Ovary (tissue), 9 donors: Measurements from ENCODE around the gene PDS5A. TPM values are rescaled to one million over a fixed set of nuclear protein-coding genes. Genes with fewer than 3 reads are reported as not detected.

Experiments used
- DNase-seq, 5 donors: peaks; one replicate each; pipeline ENCODE4 v3.0.0-alpha.2; 2019 to 2020
- H3K27ac ChIP-seq, 2 donors: fragments of 200-600 bp; one replicate each; pipeline versions ENCODE4 v1.5.1 to v1.8.0; 2019 to 2022
- H3K27me3 ChIP-seq: fragments of 200-600 bp; one replicate; pipeline ENCODE4 v1.8.0; 2022
- H3K36me3 ChIP-seq: fragments of 200-600 bp; sonication (generic); one replicate; pipeline ENCODE4 v1.5.1; 2019
- H3K4me1 ChIP-seq: one replicate; pipeline ENCODE4 v1.8.1; 2013; ENCODE audit warnings: mild to moderate bottlenecking, moderate library complexity; ENCODE audit not compliant: insufficient read depth
- H3K4me3 ChIP-seq: fragments of 200-600 bp; sonication (generic); one replicate; pipeline ENCODE4 v1.5.1; 2017
- H3K9me3 ChIP-seq, 2 donors: fragments of 200-600 bp in 1 of 2; sonication (generic) in 1 of 2; one replicate each; pipeline versions ENCODE4 v1.5.1 to v1.8.1; 2013 to 2019; ENCODE audit warnings: mild to moderate bottlenecking in 1 of 2, moderate library complexity in 1 of 2
- CTCF ChIP-seq, 3 donors: fragments of 450-650 bp in 2 of 3; fragments of 200-600 bp in 1 of 3; IDR thresholded peaks; one replicate each; pipeline versions ENCODE4 v1.5.1 to v1.8.0; 2016 to 2022; ENCODE audit warnings: antibody characterized with exemption in 3 of 3, mild to moderate bottlenecking in 1 of 3
- EP300 ChIP-seq: sonication (generic); formaldehyde crosslinking; IDR thresholded peaks from one replicate; pipeline ENCODE4 v1.6.1; 2017; ENCODE audit warnings: antibody characterized with exemption
- POLR2A ChIP-seq: fragments of 450-650 bp; IDR thresholded peaks from one replicate; pipeline ENCODE4 v1.6.1; 2017; ENCODE audit warnings: antibody characterized with exemption, mild to moderate bottlenecking, moderate library complexity
- WGBS, 3 donors: extraction: QIAGEN DNeasy Blood & Tissue Kit in 1 of 3; methylation state at CpG; one replicate each; pipeline versions ENCODE4 v1.1.5 to v1.1.7; 2013 to 2017; 5-methylcytosine and 5-hydroxymethylcytosine counted together
- intact Hi-C, 4 donors: fragments of 100-400 bp; cut with DNase I; formaldehyde crosslinking; loops; one replicate each; pipeline versions ENCODE4 v1.11.0 to v1.15.1; 2022 to 2023
- polyA plus RNA-seq, 2 donors: library from polyadenylated mRNA; stranded (reverse); fragments of 200-250 nt in 1 of 2; fragments of 350-450 nt in 1 of 2; fragmentation: Illumina TruSeq in 1 of 2; extraction: RNeasy Lipid Tissue Mini Kit (QIAGEN cat#74804) in 1 of 2; gene quantifications; one replicate each; pipeline ENCODE4 v1.2.3, GENCODE V29; 2013 to 2014
- total RNA-seq, 7 donors: library from RNA; depleted of rRNA in 2 of 7; stranded (reverse); fragments of >200 nt in 2 of 7; fragmentation: NEBNext Ultra II Directional in 3 of 7; extraction: Animal tissue kit (Norgen Biotek cat#: 25700) in 3 of 7; gene quantifications; one replicate each; pipeline versions ENCODE4 v1.1.0 to v1.2.4, GENCODE V29; 2016 to 2023
- donor health status: DM: no; HTN: no; CAD: no; lungs with moderate emphysema.
- donor health status: DM: no; HTN: no; CAD: no.
- donor health status: Bipolar disorder and iron deficiency.
- donor health status: DM: yes; HTN: yes; CAD: no.
- donor health status: DM: no; HTN: no; CAD: no.
- donor health status: DM: yes; HTN: yes; CAD: no.

PDS5A gene
- total and polyA plus RNA-seq, 9 donors = 20.9 to 68.8 (median 60.4) TPM

DNA sequence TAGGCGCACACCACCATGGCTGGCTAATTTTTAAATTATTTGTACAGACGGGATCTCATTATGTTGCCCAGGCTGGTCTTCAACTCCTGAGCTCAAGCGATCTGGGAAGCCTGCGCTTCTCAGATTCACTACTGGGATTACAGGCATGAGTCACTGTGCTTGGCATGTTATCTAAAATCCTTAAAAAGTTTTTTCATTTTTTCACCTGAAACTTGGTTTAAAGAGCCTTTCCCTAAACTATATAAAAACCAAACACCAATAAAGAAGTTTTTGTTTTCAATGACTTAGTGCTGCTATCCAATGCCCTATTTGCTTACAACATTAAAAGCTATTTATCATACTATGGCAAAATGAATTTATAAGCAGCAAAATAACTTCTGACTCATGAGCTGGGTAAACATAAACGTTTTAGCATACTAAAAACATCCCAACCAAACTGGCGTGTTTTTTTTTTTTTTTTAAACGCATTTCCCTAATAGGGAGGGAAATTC, 151.9 kb downstream of the PDS5A start:
- Histone ChIP-seq H3K9me3 (no peaks in the 10 kb centered on the region), H3K27ac (no peak overlapping the region), H3K4me1 (no peaks in the 10 kb centered on the region), H3K36me3 (no peaks in the 10 kb centered on the region), H3K4me3 (no peak overlapping the region), H3K27me3 (no peaks in the 10 kb centered on the region)
- no peak for DNase-seq
- no peak for TF ChIP-seq EP300
- TF ChIP-seq POLR2A = no peak
- no peak for TF ChIP-seq CTCF (IDR thresholded peaks at IDR 0.05)
- WGBS, 3 donors = 44 to 50% (median 48%) methylated on average over 7 of the region's 7 CpGs
- intact Hi-C loops = no loop called here

- H3K9me3 ChIP-seq = no peaks in the 10 kb centered on the region
- intact Hi-C loops = no loop called here
- WGBS, 3 donors = 95 to 96% (median 95%) methylated on average over 3 of the region's 3 CpGs
- H3K27ac ChIP-seq = no peak overlapping the region
- H3K4me1 ChIP-seq = no peaks in the 10 kb centered on the region
- no peak for DNase-seq
- H3K4me3 ChIP-seq = no peak overlapping the region
- H3K27me3 ChIP-seq = no peaks in the 10 kb centered on the region
- TF ChIP-seq EP300 (no peak), CTCF (IDR thresholded peaks at IDR 0.05) (no peak), POLR2A (no peak)
- H3K36me3 ChIP-seq = no peaks in the 10 kb centered on the region
These were observed 152.6 kb downstream of the PDS5A start for GRCh38 chr4:39825090-39825489.

GRCh38 chr4:39823191-39823590, 154.5 kb downstream of the PDS5A start:
- H3K4me1 ChIP-seq = no peaks in the 10 kb centered on the region
- 18 to 37% (median 22%) methylated on average over 2 of the region's 2 CpGs for WGBS, 3 donors
- no peaks in the 10 kb centered on the region for H3K9me3 ChIP-seq
- peak in 1 of 5 donors; percentile 32 for DNase-seq
- H3K27ac ChIP-seq = no peak overlapping the region
- intact Hi-C loops = no loop called here
- H3K4me3 ChIP-seq = no peak overlapping the region
- H3K27me3 ChIP-seq = no peaks in the 10 kb centered on the region
- no peak for TF ChIP-seq EP300
- TF ChIP-seq CTCF (IDR thresholded peaks at IDR 0.05) = no peak
- TF ChIP-seq POLR2A = no peak
- H3K36me3 ChIP-seq = no peaks in the 10 kb centered on the region

DNA sequence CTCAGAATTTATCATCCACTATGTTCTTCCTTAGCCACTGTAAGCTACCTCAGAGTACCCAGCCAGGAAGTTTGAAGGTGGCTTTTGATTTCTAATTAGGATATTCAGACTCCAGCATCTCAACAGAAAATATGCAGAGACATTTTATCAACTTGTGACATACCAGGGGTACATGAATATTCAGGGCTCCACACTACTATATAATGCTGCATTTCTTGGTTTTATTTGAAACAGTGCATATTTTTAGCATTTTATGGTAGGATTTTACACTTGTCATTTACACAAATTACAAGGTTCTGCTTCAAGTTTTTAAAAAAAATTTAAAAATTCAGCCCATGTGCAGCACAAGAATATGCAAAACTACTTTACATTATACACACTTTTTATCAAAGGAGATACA, 155.0 kb downstream of the PDS5A start:
- Histone ChIP-seq H3K27me3 (no peaks in the 10 kb centered on the region), H3K4me3 (no peak overlapping the region), H3K9me3 (no peaks in the 10 kb centered on the region), H3K36me3 (no peaks in the 10 kb centered on the region), H3K27ac (no peak overlapping the region), H3K4me1 (no peaks in the 10 kb centered on the region)
- TF ChIP-seq POLR2A (no peak), CTCF (IDR thresholded peaks at IDR 0.05) (no peak), EP300 (no peak)
- DNase-seq = no peak
- intact Hi-C loops = no loop called here
